Stomach (tissue), 4 donors: ENCODE data around the gene DOCK8.

Experiments used
- EP300 ChIP-seq: sonication (generic); formaldehyde crosslinking; IDR thresholded peaks from one replicate; pipeline ENCODE4 v1.6.1; 2017; ENCODE audit warnings: antibody characterized with exemption
- POLR2A ChIP-seq, 4 donors: fragments of 450-650 bp; IDR thresholded peaks; one replicate each; pipeline ENCODE4 v1.6.1; 2016; ENCODE audit warnings: antibody characterized with exemption in 4 of 4, control low read depth in 2 of 4, mild to moderate bottlenecking in 1 of 4, moderate library complexity in 1 of 4
- POLR2AphosphoS5 ChIP-seq, 3 donors: sonication (generic); formaldehyde crosslinking; IDR thresholded peaks; one replicate each; pipeline ENCODE4 v1.6.1; 2016; ENCODE audit warnings: antibody characterized with exemption in 3 of 3
- TF ChIP-seq, protein P1 (sequence below), 7 experiments: fragments of 450-650 bp in 4 of 7; fragments of 200-600 bp in 3 of 7; sonication (generic) in 3 of 7; IDR thresholded peaks; one replicate each; pipeline ENCODE4 v1.5.1; 2016 to 2019; ENCODE audit warnings: antibody characterized with exemption in 7 of 7, control low read depth in 2 of 7, mild to moderate bottlenecking in 1 of 7

DNA sequence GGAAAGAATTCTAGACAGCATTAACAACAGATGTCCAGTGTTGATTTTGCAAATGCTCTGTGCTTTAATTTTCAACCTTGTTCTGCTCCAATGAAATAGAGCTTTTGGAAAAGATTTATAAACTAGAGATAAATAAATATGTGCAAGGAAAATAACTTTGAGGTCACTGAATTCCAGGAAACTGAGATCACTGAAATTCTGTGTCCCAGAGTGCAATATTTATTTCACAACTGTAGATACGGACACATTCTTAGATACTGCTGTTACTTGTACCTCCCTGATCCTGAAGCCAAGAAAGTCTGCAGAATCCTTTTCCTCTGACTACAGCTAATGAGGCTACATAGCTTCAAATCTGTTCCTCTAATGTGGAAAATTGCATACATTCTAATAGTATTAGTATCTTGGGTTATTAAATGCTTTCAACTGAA is 222.9 kb downstream of the DOCK8 start:
- TF ChIP-seq, protein P1, sequence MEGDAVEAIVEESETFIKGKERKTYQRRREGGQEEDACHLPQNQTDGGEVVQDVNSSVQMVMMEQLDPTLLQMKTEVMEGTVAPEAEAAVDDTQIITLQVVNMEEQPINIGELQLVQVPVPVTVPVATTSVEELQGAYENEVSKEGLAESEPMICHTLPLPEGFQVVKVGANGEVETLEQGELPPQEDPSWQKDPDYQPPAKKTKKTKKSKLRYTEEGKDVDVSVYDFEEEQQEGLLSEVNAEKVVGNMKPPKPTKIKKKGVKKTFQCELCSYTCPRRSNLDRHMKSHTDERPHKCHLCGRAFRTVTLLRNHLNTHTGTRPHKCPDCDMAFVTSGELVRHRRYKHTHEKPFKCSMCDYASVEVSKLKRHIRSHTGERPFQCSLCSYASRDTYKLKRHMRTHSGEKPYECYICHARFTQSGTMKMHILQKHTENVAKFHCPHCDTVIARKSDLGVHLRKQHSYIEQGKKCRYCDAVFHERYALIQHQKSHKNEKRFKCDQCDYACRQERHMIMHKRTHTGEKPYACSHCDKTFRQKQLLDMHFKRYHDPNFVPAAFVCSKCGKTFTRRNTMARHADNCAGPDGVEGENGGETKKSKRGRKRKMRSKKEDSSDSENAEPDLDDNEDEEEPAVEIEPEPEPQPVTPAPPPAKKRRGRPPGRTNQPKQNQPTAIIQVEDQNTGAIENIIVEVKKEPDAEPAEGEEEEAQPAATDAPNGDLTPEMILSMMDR (IDR thresholded peaks at IDR 0.05), result no peak
- TF ChIP-seq POLR2A (IDR thresholded peaks at IDR 0.05) (no peak), EP300 (no peak), POLR2AphosphoS5 (IDR thresholded peaks at IDR 0.05) (peak in 1 of 3 donors; percentile 8)
